Omental fat pad (tissue), 4 donors: ENCODE measurements around the gene CLDN6. TPM values are rescaled to one million over a fixed set of nuclear protein-coding genes. Genes with fewer than 3 reads are reported as not detected.

Experiments used
- ATAC-seq: fragments of 150-250 bp; one replicate; pipeline ENCODE4 v1.9.1; 2016; ENCODE audit warnings: mild to moderate bottlenecking, moderate library complexity; ENCODE audit not compliant: low FRiP score
- DNase-seq: peaks from one replicate; pipeline ENCODE4 v3.0.0-alpha.2; 2019; ENCODE audit warnings: low spot score
- total RNA-seq, 4 donors: library from RNA; depleted of rRNA; stranded (reverse); fragments of >200 nt; gene quantifications; one replicate each; pipeline ENCODE4 v1.1.0, GENCODE V29; 2016
- TF ChIP-seq, protein P1 (sequence below), 3 donors: fragments of 450-650 bp; IDR thresholded peaks; one replicate each; pipeline ENCODE4 v1.5.1; 2016 to 2017; ENCODE audit warnings: antibody characterized with exemption in 3 of 3, mild to moderate bottlenecking in 3 of 3, moderate library complexity in 2 of 3

The CLDN6 gene
- total RNA-seq, 4 donors from 2014 or later = not detected

DNA sequence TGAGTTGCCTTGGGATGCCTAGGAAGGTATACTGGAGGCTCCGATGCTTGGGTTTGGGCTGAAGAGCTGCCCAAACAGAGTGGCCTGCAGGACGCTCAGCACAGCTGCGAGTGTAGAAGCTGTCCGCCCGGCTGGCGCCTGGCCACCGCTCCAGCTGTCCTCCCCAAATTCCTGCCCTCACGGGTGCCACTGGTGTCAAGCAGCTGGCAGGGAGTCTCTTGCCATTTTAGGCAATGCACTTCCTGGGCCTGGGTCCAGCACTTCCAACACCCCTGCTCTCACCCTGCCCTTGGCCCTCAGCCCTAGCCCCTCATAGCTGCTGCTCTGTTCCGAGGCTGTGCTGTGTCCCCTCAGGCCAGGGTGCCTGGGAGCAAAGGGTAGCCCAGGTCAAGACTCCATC is 32.5 kb downstream of the CLDN6 start:
- TF ChIP-seq, protein P1, sequence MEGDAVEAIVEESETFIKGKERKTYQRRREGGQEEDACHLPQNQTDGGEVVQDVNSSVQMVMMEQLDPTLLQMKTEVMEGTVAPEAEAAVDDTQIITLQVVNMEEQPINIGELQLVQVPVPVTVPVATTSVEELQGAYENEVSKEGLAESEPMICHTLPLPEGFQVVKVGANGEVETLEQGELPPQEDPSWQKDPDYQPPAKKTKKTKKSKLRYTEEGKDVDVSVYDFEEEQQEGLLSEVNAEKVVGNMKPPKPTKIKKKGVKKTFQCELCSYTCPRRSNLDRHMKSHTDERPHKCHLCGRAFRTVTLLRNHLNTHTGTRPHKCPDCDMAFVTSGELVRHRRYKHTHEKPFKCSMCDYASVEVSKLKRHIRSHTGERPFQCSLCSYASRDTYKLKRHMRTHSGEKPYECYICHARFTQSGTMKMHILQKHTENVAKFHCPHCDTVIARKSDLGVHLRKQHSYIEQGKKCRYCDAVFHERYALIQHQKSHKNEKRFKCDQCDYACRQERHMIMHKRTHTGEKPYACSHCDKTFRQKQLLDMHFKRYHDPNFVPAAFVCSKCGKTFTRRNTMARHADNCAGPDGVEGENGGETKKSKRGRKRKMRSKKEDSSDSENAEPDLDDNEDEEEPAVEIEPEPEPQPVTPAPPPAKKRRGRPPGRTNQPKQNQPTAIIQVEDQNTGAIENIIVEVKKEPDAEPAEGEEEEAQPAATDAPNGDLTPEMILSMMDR (IDR thresholded peaks at IDR 0.05) = no peak
- ATAC-seq (no peak), DNase-seq (no peak)

DNA sequence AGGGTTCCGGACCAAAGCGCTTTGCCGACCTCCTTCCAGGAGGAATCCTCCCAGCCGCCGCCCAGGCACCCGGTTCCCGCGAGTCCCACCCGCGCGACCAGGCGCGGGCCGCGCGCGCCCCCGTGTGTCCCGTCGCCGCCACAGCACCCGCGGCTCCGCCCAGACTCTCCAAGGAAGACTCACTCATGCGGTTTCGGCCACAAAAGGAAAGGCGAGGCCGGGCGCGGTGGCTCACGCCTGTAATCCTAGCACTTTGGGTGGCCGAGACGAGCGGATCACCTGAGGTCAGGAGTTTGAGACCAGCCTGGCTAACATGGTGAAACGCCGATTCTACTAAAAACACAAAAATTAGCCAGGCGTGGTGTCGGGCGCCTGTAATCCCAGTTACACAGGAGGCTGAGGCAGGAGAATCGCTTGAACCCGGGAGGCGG is 34.3 kb downstream of the CLDN6 start:
- TF ChIP-seq, protein P1 (IDR thresholded peaks at IDR 0.05) = peak in 2 of 3 donors; percentile 57 to 62
- ATAC-seq (peak; percentile 63), DNase-seq (peak; percentile 50)

DNA sequence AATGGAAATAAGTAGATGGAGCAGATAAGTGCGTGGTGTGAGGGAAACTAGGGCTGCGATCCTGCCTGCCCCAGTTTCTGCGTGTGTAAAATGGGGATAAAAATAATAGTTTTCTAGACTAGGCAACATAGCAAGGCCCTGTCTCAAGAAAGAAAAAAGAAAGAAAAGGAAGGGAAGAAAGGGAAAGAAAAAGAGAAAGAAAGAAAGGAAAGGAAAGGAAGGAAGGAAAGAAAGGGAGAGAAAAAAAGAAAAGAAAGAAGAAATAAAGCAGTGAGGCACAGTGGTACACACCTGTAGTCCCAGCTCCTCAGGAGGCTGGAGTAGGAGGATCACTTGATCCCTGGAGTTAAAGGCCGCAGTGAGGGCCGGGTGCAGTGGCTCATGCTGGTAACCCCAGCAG is 35.6 kb downstream of the CLDN6 start:
- TF ChIP-seq, protein P1 (IDR thresholded peaks at IDR 0.05) = no peak
- no peak for DNase-seq
- no peak for ATAC-seq

DNA sequence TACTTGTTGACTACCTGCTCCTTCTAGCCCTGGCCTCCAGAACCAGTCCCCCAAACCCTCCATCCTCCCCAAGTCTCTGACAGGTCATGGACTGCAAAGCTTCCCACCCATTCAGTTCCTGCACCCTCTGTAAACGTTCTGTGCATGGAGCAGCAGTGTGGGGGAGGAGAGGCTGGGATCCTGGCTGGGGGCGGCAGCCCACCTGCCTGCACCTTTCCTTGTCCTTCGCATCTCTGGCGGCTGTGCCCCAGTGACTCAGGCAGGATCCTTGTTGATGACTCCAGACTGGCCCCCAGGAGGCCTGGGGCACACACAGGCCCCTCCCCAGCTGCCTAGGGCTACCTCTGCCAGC is 36.1 kb downstream of the CLDN6 start:
- DNase-seq = no peak
- TF ChIP-seq, protein P1 (IDR thresholded peaks at IDR 0.05) = no peak
- ATAC-seq = no peak

DNA sequence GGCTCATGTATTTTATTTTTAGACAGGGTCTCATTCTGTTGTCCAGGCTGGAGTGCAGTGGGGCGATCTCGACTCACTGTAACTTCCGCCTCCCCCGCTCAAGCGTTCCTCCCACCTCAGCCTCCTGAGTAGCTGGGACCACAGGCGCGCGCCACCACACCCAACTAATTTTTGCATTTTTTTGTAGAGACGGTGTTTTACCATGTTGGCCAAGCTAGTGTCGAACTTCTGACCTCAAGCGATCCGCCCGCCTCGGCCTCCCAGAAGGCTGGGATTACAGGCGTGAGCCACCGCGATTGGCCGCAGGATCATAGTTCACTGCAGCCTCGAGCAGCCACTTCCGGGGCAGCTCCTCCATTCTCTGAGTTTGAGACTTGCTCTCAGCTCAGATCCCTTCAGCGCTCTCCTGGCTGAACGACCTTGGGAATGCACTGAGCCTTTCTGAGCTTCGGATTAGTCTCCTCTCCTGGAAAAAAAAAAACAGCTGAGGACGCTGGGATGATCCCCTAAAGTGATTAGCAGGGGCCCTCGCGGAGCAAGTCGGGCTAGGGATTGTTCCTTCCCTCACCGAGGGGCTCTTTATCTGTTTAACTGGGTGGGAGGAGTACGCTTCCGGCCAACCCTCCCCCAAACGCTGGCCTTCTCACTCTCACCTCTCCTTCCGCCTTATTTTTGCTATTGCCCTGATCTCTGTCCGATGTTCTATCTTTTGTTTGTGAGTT is 36.6 kb downstream of the CLDN6 start:
- TF ChIP-seq, protein P1 (IDR thresholded peaks at IDR 0.05) = no peak
- ATAC-seq (no peak), DNase-seq (no peak)

DNA sequence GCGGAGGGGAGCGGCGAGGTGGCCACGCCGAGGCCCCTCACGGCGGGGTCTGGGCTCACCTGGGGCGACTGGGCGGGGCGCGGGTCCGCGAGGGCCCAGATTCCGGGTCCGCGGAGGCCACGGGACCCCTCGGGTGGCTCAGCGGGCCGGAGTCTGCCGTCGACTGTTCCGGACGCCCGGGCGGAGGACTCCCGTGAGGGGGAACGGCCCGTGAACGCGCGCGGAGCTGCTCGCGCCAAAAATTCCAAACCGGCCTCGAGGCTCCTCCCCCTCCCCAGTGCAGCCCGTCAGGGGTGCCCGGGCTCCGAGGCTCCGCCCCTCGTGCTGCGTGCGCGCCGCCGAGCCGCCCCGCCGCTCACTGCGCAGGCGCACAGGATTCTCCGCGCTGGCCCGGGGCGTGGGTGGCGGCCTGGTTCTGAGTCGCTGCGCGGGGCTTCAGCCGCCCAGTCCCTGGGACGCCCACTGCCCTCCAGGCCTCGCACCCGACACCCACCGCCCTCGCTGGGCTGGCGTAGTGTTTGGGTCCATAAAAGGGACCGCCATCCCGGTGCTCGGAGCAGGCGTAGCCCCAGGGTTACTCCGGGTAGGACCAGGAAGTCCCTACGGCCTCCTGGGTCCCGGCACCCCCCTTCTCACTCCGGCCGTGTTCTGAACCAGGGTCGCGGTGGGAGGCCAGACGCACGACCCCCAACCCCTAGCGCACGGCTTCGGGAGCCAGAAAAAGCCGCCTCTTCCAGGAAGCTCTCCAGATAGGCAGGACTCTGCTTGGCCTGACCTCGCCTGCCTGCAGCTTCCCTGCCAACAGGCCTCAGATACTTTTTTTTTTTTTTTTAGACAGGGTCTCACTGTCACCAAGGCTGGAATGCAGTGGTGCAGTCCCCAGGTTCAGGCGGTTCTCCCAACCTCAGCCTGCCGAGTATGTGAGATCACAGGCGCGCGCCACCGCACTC is 37.5 kb downstream of the CLDN6 start, which contains the start of gene PKMYT1:
Gene PKMYT1, minus strand, starts transcription at position 220 of the 950 bp plus-strand sequence. CDS start 789 bp downstream, outside the sequence.
- ATAC-seq = peak; percentile 95
- peak; percentile 72 for DNase-seq
- TF ChIP-seq, protein P1 (IDR thresholded peaks at IDR 0.05) = no peak
